NCI-H1105 (cell line): Measurements from ENCODE around the gene LYPD6B.

Source experiments
- DNase-seq: peaks from one replicate; lab custom pipeline; 2025; lab: John Stamatoyannopoulos, UW

LYPD6B gene

GRCh38 chr2:149041482-149041881 lies 3.0 kb downstream of the LYPD6B start:
- DNase-seq, result no peak

- no peak for DNase-seq
Measured at GRCh38 chr2:149042881-149043280, 4.4 kb downstream of the LYPD6B start.

- DNase-seq, result no peak
Measured at GRCh38 chr2:149044500-149044899, 6.0 kb downstream of the LYPD6B start.

- DNase-seq, result no peak
Measured at GRCh38 chr2:149047118-149047517, 8.6 kb downstream of the LYPD6B start.

- no peak for DNase-seq
Measured at GRCh38 chr2:149049142-149049541, 10.6 kb downstream of the LYPD6B start.

- DNase-seq, result no peak
Measured at GRCh38 chr2:149050188-149050587, 11.7 kb downstream of the LYPD6B start.

- no peak for DNase-seq
Measured at GRCh38 chr2:149055751-149056150, 17.3 kb downstream of the LYPD6B start.

- no peak for DNase-seq
Measured at GRCh38 chr2:149056541-149057255, 18.2 kb downstream of the LYPD6B start.

GRCh38 chr2:149057401-149057800 lies 18.9 kb downstream of the LYPD6B start:
- no peak for DNase-seq

- no peak for DNase-seq
Measured at GRCh38 chr2:149058936-149059335, 20.4 kb downstream of the LYPD6B start.

GRCh38 chr2:149059822-149060221 lies 21.3 kb downstream of the LYPD6B start:
- DNase-seq, result no peak

GRCh38 chr2:149061133-149061745 lies 22.7 kb downstream of the LYPD6B start:
- no peak for DNase-seq

GRCh38 chr2:149062531-149062930 lies 24.0 kb downstream of the LYPD6B start:
- no peak for DNase-seq

GRCh38 chr2:149063177-149063576 lies 24.7 kb downstream of the LYPD6B start:
- DNase-seq, result no peak

- no peak for DNase-seq
Measured at GRCh38 chr2:149064365-149064841, 25.9 kb downstream of the LYPD6B start.

- DNase-seq, result no peak
Measured at GRCh38 chr2:149064856-149065630, 26.5 kb downstream of the LYPD6B start.

GRCh38 chr2:149068225-149068995 lies 29.9 kb downstream of the LYPD6B start:
- DNase-seq, result no peak

- no peak for DNase-seq
Measured at GRCh38 chr2:149068996-149069888, 30.7 kb downstream of the LYPD6B start.

GRCh38 chr2:149070681-149071320 lies 32.3 kb downstream of the LYPD6B start:
- no peak for DNase-seq

GRCh38 chr2:149075105-149075504 lies 36.6 kb downstream of the LYPD6B start:
- DNase-seq, result no peak

- DNase-seq, result no peak
Measured at GRCh38 chr2:149075853-149076252, 37.4 kb downstream of the LYPD6B start.
